MM.1S (cell line): ENCODE measurements around the gene ZBTB7B.

Experiments
- DNase-seq: peaks from one replicate; pipeline ENCODE4 v3.0.0-alpha.2; 2015
- H2AFZ ChIP-seq: fragments of 300-600 bp; sonication (generic); 2 replicates; pipeline ENCODE4 v1.6.0; 2016; ENCODE audit warnings: antibody characterized with exemption, low read length
- H3F3A ChIP-seq: fragments of 300-600 bp; sonication (generic); 2 replicates; pipeline ENCODE4 v1.6.1; 2016; ENCODE audit warnings: mild to moderate bottlenecking, antibody characterized with exemption, low read length, moderate library complexity, mixed read lengths; ENCODE audit not compliant: insufficient read depth
- H3K27ac ChIP-seq: fragments of 300-600 bp; sonication (generic); 2 replicates; pipeline ENCODE4 v1.5.1; 2016; ENCODE audit warnings: mild to moderate bottlenecking, low read length
- H3K27me3 ChIP-seq: fragments of 300-600 bp; sonication (generic); replicated peaks from 2 replicates; pipeline ENCODE4 v1.6.0; 2016; ENCODE audit warnings: low read length; ENCODE audit not compliant: insufficient read depth
- H3K36me3 ChIP-seq: fragments of 300-600 bp; sonication (generic); replicated peaks from 2 replicates; pipeline ENCODE4 v1.6.1; 2016; ENCODE audit warnings: mild to moderate bottlenecking, low read length, mixed read lengths; ENCODE audit not compliant: insufficient read depth
- H3K4me1 ChIP-seq: fragments of 300-600 bp; sonication (generic); 2 replicates; pipeline ENCODE4 v1.6.1; 2016; ENCODE audit warnings: low read length, mixed read lengths
- H3K4me2 ChIP-seq: fragments of 300-600 bp; sonication (generic); 2 replicates; pipeline ENCODE4 v1.6.0; 2016; ENCODE audit warnings: low read depth, low read length
- H3K4me3 ChIP-seq: fragments of 300-600 bp; sonication (generic); 2 replicates; pipeline ENCODE4 v1.5.1; 2016; ENCODE audit warnings: low read length, mixed read lengths
- H3K79me2 ChIP-seq: fragments of 300-600 bp; sonication (generic); 2 replicates; pipeline ENCODE4 v1.6.1; 2016; ENCODE audit warnings: mixed run types, low read length, mixed read lengths
- H3K9ac ChIP-seq: fragments of 300-600 bp; sonication (generic); 2 replicates; pipeline ENCODE4 v1.6.1; 2016; ENCODE audit warnings: low read length, mixed read lengths
- H3K9me2 ChIP-seq: fragments of 300-600 bp; sonication (generic); replicated peaks from 2 replicates; pipeline ENCODE4 v1.6.1; 2016; ENCODE audit warnings: mild to moderate bottlenecking, low read length, mixed read lengths; ENCODE audit not compliant: insufficient read depth
- H3K9me3 ChIP-seq: fragments of 300-600 bp; sonication (generic); replicated peaks from 2 replicates; pipeline ENCODE4 v1.6.1; 2016; ENCODE audit warnings: mild to moderate bottlenecking, low read length, mixed read lengths; ENCODE audit not compliant: insufficient read depth
- H4K20me1 ChIP-seq: fragments of 300-600 bp; sonication (generic); 2 replicates; pipeline ENCODE4 v1.6.1; 2016; ENCODE audit warnings: mild to moderate bottlenecking, low read length, moderate library complexity, mixed read lengths; ENCODE audit not compliant: insufficient read depth
- EZH2 ChIP-seq: fragments of 300-600 bp; sonication (generic); optimal IDR thresholded peaks from 2 replicates; pipeline ENCODE3; 2017; ENCODE audit warnings: low read depth, mild to moderate bottlenecking, antibody characterized with exemption, low read length, mixed read lengths
- EZH2phosphoT487 ChIP-seq: fragments of 300-600 bp; sonication (generic); IDR thresholded peaks from 2 replicates; pipeline ENCODE4 v1.6.1; 2018; ENCODE audit warnings: antibody characterized with exemption, low read length
- TF ChIP-seq, protein P1 (sequence below): fragments of 300-600 bp; sonication (generic); IDR thresholded peaks from 2 replicates; pipeline ENCODE4 v1.5.1; 2016; ENCODE audit warnings: antibody characterized with exemption, low read length, mixed read lengths

The ZBTB7B gene

DNA sequence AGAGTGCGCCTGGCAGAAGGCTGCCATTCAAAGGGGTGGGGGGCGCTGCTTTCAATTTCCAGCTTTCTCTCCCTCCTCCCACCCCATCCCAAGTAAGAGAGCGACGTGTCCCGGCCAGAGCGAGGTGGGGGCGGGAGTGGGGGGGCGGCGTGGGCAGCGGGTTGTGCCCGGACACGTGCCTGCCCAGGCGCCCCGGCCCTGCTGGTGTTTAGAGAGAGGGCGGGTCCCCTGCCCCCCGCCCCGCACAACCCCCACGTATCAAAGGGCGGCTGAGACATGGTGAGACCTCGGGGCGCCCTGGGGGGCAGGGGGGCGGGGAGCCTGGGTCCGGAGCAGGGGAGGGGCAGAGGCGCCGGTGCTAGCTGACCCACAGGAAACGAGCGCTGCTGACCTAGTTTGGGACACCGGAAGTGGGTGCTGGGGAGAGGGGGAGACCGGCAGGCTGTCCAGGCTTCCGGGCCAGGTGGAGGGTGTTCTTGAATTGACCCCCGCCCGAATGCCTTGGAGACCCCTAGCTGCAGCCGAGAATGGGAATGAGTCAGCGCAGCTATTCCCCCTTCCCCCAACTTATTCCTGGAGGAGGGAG lies 1.3 kb downstream of the ZBTB7B start:
- no peaks in the 10 kb centered on the region for H3K9me3 ChIP-seq
- no peaks in the 10 kb centered on the region for H4K20me1 ChIP-seq
- DNase-seq, result peak; percentile 33
- peak overlapping the region; percentile 32; the same call in 1 of the 2 replicates for H3K27ac ChIP-seq
- H3F3A ChIP-seq, result peaks cover 54% of the 10 kb centered on the region
- TF ChIP-seq, protein P1, sequence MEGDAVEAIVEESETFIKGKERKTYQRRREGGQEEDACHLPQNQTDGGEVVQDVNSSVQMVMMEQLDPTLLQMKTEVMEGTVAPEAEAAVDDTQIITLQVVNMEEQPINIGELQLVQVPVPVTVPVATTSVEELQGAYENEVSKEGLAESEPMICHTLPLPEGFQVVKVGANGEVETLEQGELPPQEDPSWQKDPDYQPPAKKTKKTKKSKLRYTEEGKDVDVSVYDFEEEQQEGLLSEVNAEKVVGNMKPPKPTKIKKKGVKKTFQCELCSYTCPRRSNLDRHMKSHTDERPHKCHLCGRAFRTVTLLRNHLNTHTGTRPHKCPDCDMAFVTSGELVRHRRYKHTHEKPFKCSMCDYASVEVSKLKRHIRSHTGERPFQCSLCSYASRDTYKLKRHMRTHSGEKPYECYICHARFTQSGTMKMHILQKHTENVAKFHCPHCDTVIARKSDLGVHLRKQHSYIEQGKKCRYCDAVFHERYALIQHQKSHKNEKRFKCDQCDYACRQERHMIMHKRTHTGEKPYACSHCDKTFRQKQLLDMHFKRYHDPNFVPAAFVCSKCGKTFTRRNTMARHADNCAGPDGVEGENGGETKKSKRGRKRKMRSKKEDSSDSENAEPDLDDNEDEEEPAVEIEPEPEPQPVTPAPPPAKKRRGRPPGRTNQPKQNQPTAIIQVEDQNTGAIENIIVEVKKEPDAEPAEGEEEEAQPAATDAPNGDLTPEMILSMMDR, result no peak
- TF ChIP-seq EZH2phosphoT487 (no peak), EZH2 (no peak)
- H3K9me2 ChIP-seq, result no peaks in the 10 kb centered on the region
- peak overlapping the region; percentile 91 for H3K9ac ChIP-seq
- H3K36me3 ChIP-seq, result no peaks in the 10 kb centered on the region
- peaks cover 63% of the 10 kb centered on the region for H3K79me2 ChIP-seq
- H3K4me1 ChIP-seq, result peaks cover 24% of the 10 kb centered on the region
- H3K4me2 ChIP-seq, result peak overlapping the region; percentile 81
- H3K27me3 ChIP-seq, result no peaks in the 10 kb centered on the region
- H3K4me3 ChIP-seq, result peak overlapping the region; percentile 99
- peak overlapping the region; percentile 16 for H2AFZ ChIP-seq

DNA sequence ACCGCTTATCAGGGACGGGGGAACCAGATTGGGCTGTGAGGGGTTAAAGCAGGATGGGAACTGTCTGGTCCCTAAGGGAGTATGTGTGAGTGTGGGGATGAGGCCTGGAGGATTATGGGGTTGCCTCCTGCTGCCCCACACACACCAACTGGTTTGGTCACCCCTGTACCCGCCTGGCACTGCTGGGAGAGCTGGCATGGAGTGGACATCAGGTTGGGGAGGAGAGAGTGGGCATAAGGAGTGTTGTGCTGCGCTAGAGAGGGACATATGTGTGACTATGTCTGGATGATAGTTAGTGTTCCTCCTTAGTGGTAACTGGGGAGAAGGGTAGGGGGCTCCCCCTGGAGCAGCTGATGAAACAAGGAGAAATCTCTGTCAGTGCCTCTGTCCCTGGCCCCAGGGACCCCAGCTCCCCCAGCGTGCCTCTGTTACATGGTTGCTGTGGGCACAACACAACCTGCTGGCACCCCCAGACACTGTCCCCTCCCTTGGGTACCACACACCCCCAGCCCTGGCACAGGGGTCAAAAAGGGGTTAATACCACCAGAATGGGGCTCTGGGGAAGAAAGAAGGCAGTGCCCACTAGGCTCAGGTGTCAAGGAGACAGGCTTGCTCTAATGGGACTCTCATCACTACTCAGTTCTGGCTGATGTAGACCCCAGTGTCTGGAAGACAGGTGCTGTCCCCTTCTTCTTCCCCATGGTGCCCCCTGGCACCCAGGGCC lies 1.9 kb downstream of the ZBTB7B start:
- Histone ChIP-seq H4K20me1 (no peaks in the 10 kb centered on the region), H3K4me2 (peak overlapping the region; percentile 81), H2AFZ (no peak overlapping the region), H3K36me3 (no peaks in the 10 kb centered on the region), H3K27ac (peak overlapping the region; percentile 32; the same call in 1 of the 2 replicates), H3K4me3 (peak overlapping the region; percentile 99), H3K9me2 (no peaks in the 10 kb centered on the region), H3K9ac (peak overlapping the region; percentile 91; the same call in 1 of the 2 replicates), H3K4me1 (peaks cover 24% of the 10 kb centered on the region), H3K27me3 (no peaks in the 10 kb centered on the region), H3F3A (peaks cover 47% of the 10 kb centered on the region), H3K79me2 (peaks cover 68% of the 10 kb centered on the region), H3K9me3 (no peaks in the 10 kb centered on the region)
- DNase-seq, result no peak
- TF ChIP-seq EZH2phosphoT487, result no peak
- no peak for TF ChIP-seq EZH2
- TF ChIP-seq, protein P1, result no peak

DNA sequence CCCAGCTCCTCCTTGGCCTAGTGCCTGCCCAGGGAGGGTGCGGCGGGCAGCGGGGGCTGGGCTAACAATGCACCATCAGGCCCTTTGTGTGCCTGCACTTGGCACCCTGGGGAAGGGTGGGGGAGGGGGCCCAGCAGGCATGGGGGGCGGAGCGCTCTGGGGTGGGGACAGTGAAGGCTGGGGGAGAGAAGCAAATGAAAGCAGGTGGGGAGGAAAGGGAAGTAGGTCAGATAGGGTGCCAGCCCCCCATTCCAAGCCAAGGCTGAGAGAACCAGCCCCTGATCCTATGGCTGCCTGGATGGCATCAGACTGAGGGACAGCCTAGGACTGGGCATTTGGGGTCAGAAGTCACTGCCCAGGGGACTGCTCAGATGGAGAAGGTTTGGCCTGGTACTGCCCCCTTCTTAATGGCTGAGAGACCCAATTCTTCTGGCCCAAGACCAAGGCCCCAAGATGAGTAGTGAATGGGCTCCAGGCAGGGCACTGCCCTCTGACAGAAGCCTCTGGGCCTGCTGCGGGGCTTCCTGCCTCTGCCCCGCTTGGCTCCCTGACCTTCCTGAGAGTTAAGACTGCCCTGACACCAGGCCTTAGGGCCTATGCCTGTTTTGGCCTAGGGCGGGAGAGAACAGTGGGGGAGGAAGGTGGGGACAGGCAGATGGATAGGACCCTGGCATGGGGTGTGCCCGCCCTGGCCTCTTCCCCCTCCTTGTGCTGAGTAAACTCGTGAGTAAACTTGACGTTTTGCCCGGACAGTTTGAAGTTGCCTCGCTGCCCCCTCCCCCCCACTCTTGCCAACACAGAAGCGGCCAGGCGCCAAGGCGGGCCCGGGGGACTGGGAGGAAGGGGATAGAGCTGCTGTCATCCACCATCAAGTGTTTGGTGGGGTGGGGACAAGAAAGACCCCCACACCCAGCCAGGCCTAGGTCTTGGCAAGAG lies 2.7 kb downstream of the ZBTB7B start:
- H3K4me3 ChIP-seq, result no peak overlapping the region
- no peaks in the 10 kb centered on the region for H3K36me3 ChIP-seq

More for the DNA sequence above, 2.7 kb downstream of the ZBTB7B start:
- Histone ChIP-seq H2AFZ (no peak overlapping the region), H3K4me1 (peaks cover 24% of the 10 kb centered on the region), H3K9ac (no peak overlapping the region), H3K9me3 (no peaks in the 10 kb centered on the region), H3F3A (peaks cover 39% of the 10 kb centered on the region), H3K27me3 (no peaks in the 10 kb centered on the region), H3K9me2 (no peaks in the 10 kb centered on the region), H3K27ac (peak overlapping the region; percentile 48; the same call in 1 of the 2 replicates), H3K4me2 (peak overlapping the region; percentile 81; the same call in 1 of the 2 replicates), H3K79me2 (peaks cover 76% of the 10 kb centered on the region), H4K20me1 (no peaks in the 10 kb centered on the region)
- no peak for DNase-seq
- TF ChIP-seq EZH2 (no peak), EZH2phosphoT487 (no peak)
- TF ChIP-seq, protein P1, result no peak
